Endothelial cell of umbilical vein (primary cell): ENCODE measurements around the gene CEP57. TPM values are rescaled to one million over a fixed set of nuclear protein-coding genes. Genes with fewer than 3 reads are reported as not detected.
"Not testable (repeated sequence)": the region's sequence is repeated elsewhere in the genome, so short reads cannot be mapped to it uniquely, and the experiment has no call there.

Source experiments
- BruUV-seq: library from RNA; stranded (reverse); fragments of 400-500 nt; replicated peaks from 2 replicates; lab custom pipeline; 2021; lab: Mats Ljungman, UMichigan
- CTCF ChIA-PET: fragments of 300-600, 350-600 bp; sonication (Branson Sonifier 250); formaldehyde crosslinking; loops from one replicate; lab custom pipeline; 2021; ENCODE audit warnings: antibody characterized with exemption, inconsistent platforms; lab: Charles Lee
- POLR2A ChIA-PET: fragments of 300-600, 350-600 bp; sonication (Branson Sonifier 250); formaldehyde crosslinking; loops from one replicate; lab custom pipeline; 2021; ENCODE audit warnings: antibody characterized with exemption, inconsistent platforms; lab: Charles Lee
- DNase-seq: peaks from one replicate; pipeline ENCODE4 v3.0.0-alpha.2; 2011; ENCODE audit warnings: low read depth, low spot score
- FAIRE-seq: peaks from 2 replicates; lab custom pipeline; 2011; peaks lifted over from hg19 to GRCh38; lab: Jason Lieb, UNC
- H2AFZ ChIP-seq: 2 replicates; pipeline ENCODE4 v1.6.0; 2012; ENCODE audit warnings: low read depth, low read length, control low read depth, inconsistent platforms
- H3K27ac ChIP-seq: 2 replicates; pipeline ENCODE4 v1.5.1; 2011; ENCODE audit warnings: low read depth, mild to moderate bottlenecking, control low read depth, low read length, moderate library complexity; ENCODE audit not compliant: insufficient read depth
- H3K27me3 ChIP-seq, 2 experiments: 2 replicates each; pipeline versions ENCODE4 v1.6.0 to v1.6.1; 2011; ENCODE audit warnings: low read length in 2 of 2, mixed read lengths in 1 of 2; ENCODE audit not compliant: control insufficient read depth in 2 of 2, insufficient read depth in 2 of 2
- H3K36me3 ChIP-seq, 2 experiments: 2 replicates in 1 of 2; 3 replicates in 1 of 2; pipeline ENCODE4 v1.5.1; 2011; ENCODE audit warnings: low read length in 2 of 2, mild to moderate bottlenecking in 1 of 2, moderate library complexity in 1 of 2; ENCODE audit not compliant: control insufficient read depth in 2 of 2, insufficient read depth in 2 of 2; ENCODE audit errors: extremely low read depth in 1 of 2
- H3K4me1 ChIP-seq: 3 replicates; pipeline ENCODE4 v1.5.1; 2011; ENCODE audit warnings: mild to moderate bottlenecking, low read length; ENCODE audit not compliant: control insufficient read depth, insufficient read depth; ENCODE audit errors: extremely low read depth
- H3K4me2 ChIP-seq: 2 replicates; pipeline ENCODE4 v1.6.1; 2011; ENCODE audit warnings: low read length, control low read depth, mixed read lengths; ENCODE audit not compliant: insufficient read depth
- H3K4me3 ChIP-seq, 3 experiments: fragments of 200-600 bp in 1 of 3; sonication (generic), shearing (Covaris generic) in 1 of 3; replicated peaks in 1 of 3; 2 replicates each; pipeline ENCODE4 v1.5.1; 2011 to 2016; ENCODE audit warnings: control low read depth in 3 of 3, low read length in 3 of 3, mild to moderate bottlenecking in 2 of 3, inconsistent platforms in 1 of 3, low read depth in 1 of 3, moderate library complexity in 1 of 3; ENCODE audit not compliant: insufficient read depth in 1 of 3
- H3K79me2 ChIP-seq: 2 replicates; pipeline ENCODE4 v1.6.0; 2012; ENCODE audit warnings: low read length, inconsistent platforms; ENCODE audit not compliant: control insufficient read depth, insufficient read depth
- H3K9ac ChIP-seq: replicated peaks from 2 replicates; pipeline ENCODE3; 2011; ENCODE audit warnings: low read length, control low read depth; ENCODE audit not compliant: insufficient read depth; ENCODE audit errors: extremely low read depth
- H3K9me1 ChIP-seq: replicated peaks from 3 replicates; pipeline ENCODE4 v1.6.0; 2011; ENCODE audit warnings: mild to moderate bottlenecking, low read length; ENCODE audit not compliant: control insufficient read depth, insufficient read depth; ENCODE audit errors: extremely low read depth
- H3K9me3 ChIP-seq: replicated peaks from 2 replicates; pipeline ENCODE4 v1.5.1; 2012; ENCODE audit warnings: low read length, inconsistent platforms; ENCODE audit not compliant: control insufficient read depth, insufficient read depth
- H4K20me1 ChIP-seq: replicated peaks from 2 replicates; pipeline ENCODE3; 2011; ENCODE audit warnings: mild to moderate bottlenecking, low read length; ENCODE audit not compliant: control insufficient read depth, insufficient read depth; ENCODE audit errors: extremely low read depth
- CTCF ChIP-seq, 2 donors: IDR thresholded peaks; 1 replicate in 1 of 2; 2 replicates in 1 of 2; pipeline ENCODE4 v1.5.1; 2011; ENCODE audit warnings: low read length in 2 of 2, mild to moderate bottlenecking in 2 of 2, moderate library complexity in 2 of 2, control low read depth in 1 of 2, inconsistent platforms in 1 of 2, low read depth in 1 of 2; ENCODE audit not compliant: insufficient read depth in 1 of 2; ENCODE audit errors: extremely low read depth in 1 of 2
- EZH2 ChIP-seq: IDR thresholded peaks from 2 replicates; pipeline ENCODE4 v1.6.1; 2012; ENCODE audit warnings: borderline replicate concordance, low read depth, mild to moderate bottlenecking, moderate library complexity, low read length, inconsistent platforms; ENCODE audit not compliant: severe bottlenecking
- FOS ChIP-seq: IDR thresholded peaks from 2 replicates; pipeline ENCODE4 v1.6.1; 2011; ENCODE audit warnings: mild to moderate bottlenecking, low read length, moderate library complexity, borderline replicate concordance; ENCODE audit not compliant: insufficient read depth
- GATA2 ChIP-seq: IDR thresholded peaks from 2 replicates; pipeline ENCODE4 v1.7.0; 2011; ENCODE audit warnings: low read depth, mild to moderate bottlenecking, moderate library complexity, mixed read lengths, low read length; ENCODE audit not compliant: insufficient read length, insufficient read depth
- JUN ChIP-seq: IDR thresholded peaks from 2 replicates; pipeline ENCODE4 v1.6.1; 2011; ENCODE audit warnings: borderline replicate concordance, low read depth; ENCODE audit not compliant: insufficient read length, insufficient read depth
- MYC ChIP-seq: IDR thresholded peaks from one replicate; pipeline ENCODE4 v1.6.1; 2011; ENCODE audit warnings: mild to moderate bottlenecking, low read depth, low read length
- POLR2A ChIP-seq: IDR thresholded peaks from 2 replicates; pipeline ENCODE4 v1.6.1; 2012; ENCODE audit warnings: low read depth, mild to moderate bottlenecking, control low read depth, low read length
- POLR2AphosphoS5 ChIP-seq: IDR thresholded peaks from 2 replicates; pipeline ENCODE4 v1.6.1; 2012; ENCODE audit warnings: low read depth, mild to moderate bottlenecking, control low read depth, low read length, moderate library complexity; ENCODE audit not compliant: insufficient read depth
- dilution Hi-C: fragments of 300-500 bp; cut with MboI; formaldehyde crosslinking; loops from one replicate; pipeline ENCODE4 v1.15.0; 2019; ENCODE audit warnings: low sequenced_read_pairs; ENCODE audit not compliant: extremely low pct_ligation_motif_present
- intact Hi-C: fragments of 100-400 bp; cut with micrococcal nuclease; formaldehyde crosslinking; loops from one replicate; pipeline ENCODE4 v1.10.0; 2022
- polyA plus RNA-seq, 4 experiments: library from polyadenylated mRNA; depleted of rRNA in 3 of 4; stranded (reverse) in 3 of 4; unstranded in 1 of 4; fragments of >200 nt; gene quantifications; 2 replicates each; pipeline versions ENCODE4 v1.2.1 to v1.2.3, GENCODE V29; 2011 to 2012; ENCODE audit warnings: missing spikeins in 1 of 4
- total RNA-seq: library from RNA; stranded (reverse); gene quantifications from 2 replicates; pipeline ENCODE4 v1.2.3, GENCODE V29; 2021
- TF ChIP-seq, protein P1 (sequence below): IDR thresholded peaks from 2 replicates; pipeline ENCODE4 v1.6.1; 2011; ENCODE audit not compliant: insufficient read depth, insufficient read length

CEP57 gene
- total and polyA plus RNA-seq, 2 donors (not counting 3 experiments of a cell fraction or from before 2014, with no cell fraction given) = 16.0 to 35.2 TPM

- dilution Hi-C loops (no loop called here), intact Hi-C loops (no loop called here)
- Histone ChIP-seq H3K9me1 (no peaks in the 10 kb centered on the region), H3K9ac (no peak overlapping the region), H3K27ac (no peak overlapping the region), H3K79me2 (no peaks in the 10 kb centered on the region), H3K4me3 (no peak overlapping the region), H3K9me3 (no peaks in the 10 kb centered on the region), H2AFZ (no peak overlapping the region), H3K4me1 (no peaks in the 10 kb centered on the region), H3K4me2 (no peak overlapping the region), H4K20me1 (no peaks in the 10 kb centered on the region), H3K27me3 (no peaks in the 10 kb centered on the region), H3K36me3 (peaks cover 2 to 4% of the 10 kb centered on the region in 2 experiments)
- CTCF ChIA-PET = no interaction called here
- FAIRE-seq (no peak), DNase-seq (no peak)
- BruUV-seq = no TSS peak
- TF ChIP-seq, protein P1, sequence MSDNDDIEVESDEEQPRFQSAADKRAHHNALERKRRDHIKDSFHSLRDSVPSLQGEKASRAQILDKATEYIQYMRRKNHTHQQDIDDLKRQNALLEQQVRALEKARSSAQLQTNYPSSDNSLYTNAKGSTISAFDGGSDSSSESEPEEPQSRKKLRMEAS = no peak
- no peak for TF ChIP-seq FOS
- no peak for TF ChIP-seq POLR2AphosphoS5
- no peak for TF ChIP-seq MYC
- no peak for TF ChIP-seq EZH2
- no peak for TF ChIP-seq JUN
- TF ChIP-seq POLR2A = no peak
- no peak for TF ChIP-seq GATA2
- no peak for TF ChIP-seq CTCF (IDR thresholded peaks at IDR 0.05; ENCODE audit: extremely low read depth in 1 of 2, insufficient read depth in 1 of 2, low read depth in 1 of 2, low read length in 2 of 2)
- POLR2A ChIA-PET = no interaction called here
Measured at GRCh38 chr11:95853862-95854261, 63.6 kb downstream of the CEP57 start.

GRCh38 chr11:95854362-95854761 is 64.1 kb downstream of the CEP57 start:
- H3K36me3 ChIP-seq, H3K9me3 ChIP-seq, DNase-seq, H4K20me1 ChIP-seq, BruUV-seq, H2AFZ ChIP-seq, H3K9me1 ChIP-seq, H3K4me1 ChIP-seq, intact Hi-C loops, dilution Hi-C loops, H3K4me2 ChIP-seq, H3K27me3 ChIP-seq, H3K9ac ChIP-seq, H3K4me3 ChIP-seq, CTCF ChIA-PET, FAIRE-seq, POLR2A ChIA-PET, H3K27ac ChIP-seq, H3K79me2 ChIP-seq: not testable (repeated sequence)

GRCh38 chr11:95860024-95860423 is 69.7 kb downstream of the CEP57 start:
- POLR2A ChIA-PET, DNase-seq, FAIRE-seq, H3K9ac ChIP-seq, intact Hi-C loops, CTCF ChIA-PET, H3K79me2 ChIP-seq, H3K27ac ChIP-seq, H3K4me1 ChIP-seq, H3K4me3 ChIP-seq, H2AFZ ChIP-seq, H3K27me3 ChIP-seq, H3K4me2 ChIP-seq, BruUV-seq, H4K20me1 ChIP-seq, dilution Hi-C loops, H3K9me1 ChIP-seq, H3K9me3 ChIP-seq: not testable (repeated sequence)
- peaks cover 2 to 12% of the 10 kb centered on the region in 2 experiments for H3K36me3 ChIP-seq
